K562 (cell line): ENCODE measurements around the gene SAMD4A. TPM values are rescaled to one million over a fixed set of nuclear protein-coding genes. Genes with fewer than 3 reads are reported as not detected.

ENCODE experiments used
- BRD4 ChIP-seq: fragments of 200-600 bp; sonication (generic); IDR thresholded peaks from 2 replicates; pipeline ENCODE4 v1.6.1; 2017; ENCODE audit warnings: inconsistent platforms
- EP400 ChIP-seq: fragments of 450-650 bp; IDR thresholded peaks from 2 replicates; pipeline ENCODE4 v1.6.1; 2017; ENCODE audit warnings: antibody characterized with exemption, mild to moderate bottlenecking, moderate library complexity
- ETV6 ChIP-seq, 3 experiments: fragments of 150-350 bp in 1 of 3; sonication (generic) in 1 of 3; formaldehyde crosslinking in 1 of 3; IDR thresholded peaks; 2 replicates each; pipeline versions ENCODE4 v1.6.1 to v1.8.0; 2014 to 2022; ENCODE audit warnings: borderline replicate concordance in 2 of 3, low read depth in 2 of 3, antibody characterized with exemption in 1 of 3, low read length in 1 of 3, mild to moderate bottlenecking in 1 of 3, missing genetic modification reagents in 1 of 3
- FOSL1 ChIP-seq: fragments of 200-800 bp; sonication (Bioruptor generic); conservative IDR thresholded peaks from 2 replicates; pipeline ENCODE4 v1.6.1; 2016; ENCODE audit warnings: missing genetic modification characterization, missing compliant biosample characterization
- HEY1 ChIP-seq: fragments of 250-450 bp; sonication (Bioruptor Pico); IDR thresholded peaks from 2 replicates; pipeline ENCODE4 v1.5.0; 2020; ENCODE audit warnings: mild to moderate bottlenecking, moderate library complexity, borderline replicate concordance
- HLTF ChIP-seq: fragments of 450-650 bp; IDR thresholded peaks from 2 replicates; pipeline ENCODE4 v1.6.1; 2016
- KLF1 ChIP-seq: fragments of 450-650 bp; IDR thresholded peaks from 2 replicates; pipeline ENCODE4 v1.6.1; 2016; ENCODE audit warnings: missing genetic modification characterization, missing compliant biosample characterization
- PRMT5 ChIP-seq: sonication (generic); formaldehyde crosslinking; IDR thresholded peaks from 2 replicates; pipeline ENCODE4 v1.5.0; 2020; ENCODE audit warnings: missing genetic modification reagents
- TCF7L2 ChIP-seq: fragments of 150-350 bp; IDR thresholded peaks from 2 replicates; pipeline ENCODE4 v1.6.1; 2016; ENCODE audit warnings: low read depth, mild to moderate bottlenecking, low read length, moderate library complexity
- ZBTB40 ChIP-seq, 2 experiments: fragments of 450-650 bp in 1 of 2; sonication (generic) in 1 of 2; formaldehyde crosslinking in 1 of 2; IDR thresholded peaks; 2 replicates each; pipeline versions ENCODE4 v1.7.1 to v1.9.0; 2016 to 2022; ENCODE audit warnings: inconsistent platforms in 1 of 2, mild to moderate bottlenecking in 1 of 2, missing genetic modification reagents in 1 of 2
- ZNF121 ChIP-seq: sonication (generic); formaldehyde crosslinking; conservative IDR thresholded peaks from 2 replicates; pipeline ENCODE4 v1.8.0; 2022; ENCODE audit warnings: missing genetic modification reagents
- ZNF146 ChIP-seq: IDR thresholded peaks from one replicate; pipeline ENCODE4 v1.6.1; 2018; ENCODE audit warnings: missing compliant biosample characterization; ENCODE audit not compliant: unreplicated experiment
- ZNF277 ChIP-seq: fragments of 250-450 bp; sonication (Bioruptor Pico); IDR thresholded peaks from 2 replicates; pipeline ENCODE4 v1.8.0; 2022; ENCODE audit warnings: inconsistent platforms, mild to moderate bottlenecking, moderate library complexity, borderline replicate concordance
- polyA plus RNA-seq, 8 experiments: library from polyadenylated mRNA; depleted of rRNA in 4 of 8; stranded (reverse) in 5 of 8; unstranded in 3 of 8; fragments of >200 nt; fragmentation: Nextera tagmentation in 2 of 8; fragmentation: Illumina TruSeq in 1 of 8; extraction: Ambion mirVana in 2 of 8; extraction: Trizol in 1 of 8; gene quantifications; 2 replicates each; pipeline versions ENCODE4 v1.2.1 to v1.2.3, GENCODE V29; 2011 to 2014; ENCODE audit warnings: inconsistent platforms in 1 of 8, missing spikeins in 1 of 8
- total RNA-seq, 7 experiments: library from RNA; depleted of rRNA in 6 of 7; stranded (reverse); fragments of >200 nt in 6 of 7; fragmentation: Illumina TruSeq in 2 of 7; extraction: Trizol in 2 of 7; gene quantifications; 2 replicates each; pipeline versions ENCODE4 v1.2.1 to v1.2.3, GENCODE V29; 2011 to 2021; ENCODE audit warnings: low replicate concordance in 1 of 7

Gene SAMD4A
- total and polyA plus RNA-seq, 9 of the 15 experiments (the other 6 are each of a cell fraction or from before 2014, with no cell fraction given): 0.66 to 6.8 (median 3.3) TPM

- TF ChIP-seq ZBTB40 (IDR thresholded peaks at IDR 0.05) (0 out of 2 replicates have a peak, but pooled peaks have one; percentile 54), ZBTB40 (CRISPR knock-in tag; IDR thresholded peaks at IDR 0.05) (no peak), KLF1 (tag) (no peak), HEY1 (CRISPR knock-in tag) (no peak), HLTF (no peak), EP400 (no peak), ZNF277 (CRISPR knock-in tag) (no peak), PRMT5 (CRISPR knock-in tag) (no peak), TCF7L2 (no peak), ETV6 (IDR thresholded peaks at IDR 0.05; ENCODE audit: borderline replicate concordance in 1 of 2, low read depth in 2 of 2, low read length in 1 of 2) (no peak), ETV6 (CRISPR knock-in tag; IDR thresholded peaks at IDR 0.05; ENCODE audit: borderline replicate concordance) (no peak), ZNF146 (CRISPR knock-in tag) (no peak), ZNF121 (CRISPR knock-in tag) (no peak), BRD4 (no peak), FOSL1 (tag) (peak; percentile 33; the same call in 1 of the 2 replicates)
Observed at GRCh38 chr14:54617467-54617866, 50.5 kb downstream of the SAMD4A start (continued).
